ENCODE measurements around the gene CFAP45.

CFAP45 gene

DNA sequence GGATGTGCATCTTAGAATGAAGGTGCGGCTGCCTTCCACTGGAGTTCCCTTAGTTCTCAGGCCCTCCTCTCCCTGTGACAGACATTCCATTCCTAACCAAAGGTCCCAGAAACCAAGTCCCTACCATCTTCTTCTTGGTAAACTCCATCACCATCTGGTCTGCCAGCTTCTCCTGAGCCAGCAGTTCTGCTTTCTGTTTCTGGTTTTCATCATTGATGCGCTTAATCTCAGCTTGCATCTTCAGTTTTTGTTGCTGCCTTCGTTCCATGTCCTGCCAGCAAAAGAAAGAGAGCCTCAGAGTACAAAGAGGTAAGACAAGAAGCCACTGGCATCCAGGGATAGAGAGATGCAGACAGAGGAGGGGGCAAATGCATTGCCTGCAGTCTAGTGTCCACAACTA lies 19.5 kb downstream of the CFAP45 start:
- Histone ChIP-seq H3K27ac (no peak overlapping the region), H3K4me3 (no peak overlapping the region), H3K36me3 (no peaks in the 10 kb centered on the region), H3K27me3 (no peaks in the 10 kb centered on the region), H3K4me1 (no peaks in the 10 kb centered on the region), H3K9me3 (no peaks in the 10 kb centered on the region)
- TF ChIP-seq, protein P1, sequence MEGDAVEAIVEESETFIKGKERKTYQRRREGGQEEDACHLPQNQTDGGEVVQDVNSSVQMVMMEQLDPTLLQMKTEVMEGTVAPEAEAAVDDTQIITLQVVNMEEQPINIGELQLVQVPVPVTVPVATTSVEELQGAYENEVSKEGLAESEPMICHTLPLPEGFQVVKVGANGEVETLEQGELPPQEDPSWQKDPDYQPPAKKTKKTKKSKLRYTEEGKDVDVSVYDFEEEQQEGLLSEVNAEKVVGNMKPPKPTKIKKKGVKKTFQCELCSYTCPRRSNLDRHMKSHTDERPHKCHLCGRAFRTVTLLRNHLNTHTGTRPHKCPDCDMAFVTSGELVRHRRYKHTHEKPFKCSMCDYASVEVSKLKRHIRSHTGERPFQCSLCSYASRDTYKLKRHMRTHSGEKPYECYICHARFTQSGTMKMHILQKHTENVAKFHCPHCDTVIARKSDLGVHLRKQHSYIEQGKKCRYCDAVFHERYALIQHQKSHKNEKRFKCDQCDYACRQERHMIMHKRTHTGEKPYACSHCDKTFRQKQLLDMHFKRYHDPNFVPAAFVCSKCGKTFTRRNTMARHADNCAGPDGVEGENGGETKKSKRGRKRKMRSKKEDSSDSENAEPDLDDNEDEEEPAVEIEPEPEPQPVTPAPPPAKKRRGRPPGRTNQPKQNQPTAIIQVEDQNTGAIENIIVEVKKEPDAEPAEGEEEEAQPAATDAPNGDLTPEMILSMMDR (IDR thresholded peaks at IDR 0.05) = no peak
- no peak for DNase-seq
- intact Hi-C loops (cut with DNase I; ENCODE audit: low total_unique reads) = no loop called here

DNA sequence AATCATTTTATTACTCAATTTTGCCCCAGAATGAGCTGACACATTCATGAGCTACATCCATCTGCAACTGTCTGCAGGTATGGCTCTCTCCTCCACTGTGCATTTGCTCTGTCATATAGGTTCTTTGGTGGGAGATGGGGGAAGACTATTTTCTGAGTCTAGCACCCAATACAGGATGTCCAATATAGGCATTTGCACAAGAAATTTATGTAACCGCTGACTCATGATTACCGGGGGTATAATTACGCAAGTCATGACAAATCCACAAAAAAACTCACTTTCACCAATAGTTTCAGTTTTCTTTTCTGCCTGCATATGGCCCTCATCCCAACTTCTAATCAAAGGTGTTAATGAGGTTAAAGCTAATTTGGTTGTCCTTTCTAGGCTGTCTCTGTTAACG lies 20.0 kb downstream of the CFAP45 start:
- H3K9me3 ChIP-seq = no peaks in the 10 kb centered on the region
- H3K27me3 ChIP-seq = no peaks in the 10 kb centered on the region
- no peak for DNase-seq
- no peak overlapping the region for H3K4me3 ChIP-seq
- intact Hi-C loops (cut with DNase I; ENCODE audit: low total_unique reads) = no loop called here
- H3K27ac ChIP-seq = no peak overlapping the region
- H3K36me3 ChIP-seq = no peaks in the 10 kb centered on the region
- TF ChIP-seq, protein P1 (IDR thresholded peaks at IDR 0.05) = no peak
- H3K4me1 ChIP-seq = no peaks in the 10 kb centered on the region

DNA sequence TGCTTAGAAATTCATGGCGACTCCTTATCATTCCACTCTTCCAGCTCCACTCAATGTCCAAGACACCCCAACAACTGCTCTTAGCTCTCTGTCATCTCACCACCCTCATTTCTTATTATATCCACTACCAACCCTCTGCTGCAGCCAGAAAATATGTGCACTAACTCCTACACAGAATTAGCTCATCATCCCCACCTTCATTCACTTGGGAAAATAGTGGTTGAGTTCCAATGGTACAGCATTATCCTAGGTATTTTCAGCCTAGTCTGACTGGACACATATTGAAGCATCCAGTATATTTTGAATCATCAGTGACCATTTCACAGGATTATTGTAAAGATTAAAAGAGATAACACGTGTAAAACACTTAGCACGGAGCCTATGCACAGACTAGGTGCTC lies 20.8 kb downstream of the CFAP45 start:
- no peak overlapping the region for H3K4me3 ChIP-seq
- TF ChIP-seq, protein P1 (IDR thresholded peaks at IDR 0.05) = no peak
- no peak overlapping the region for H3K27ac ChIP-seq
- intact Hi-C loops (cut with DNase I; ENCODE audit: low total_unique reads) = no loop called here
- no peaks in the 10 kb centered on the region for H3K4me1 ChIP-seq
- no peak for DNase-seq
- H3K9me3 ChIP-seq = no peaks in the 10 kb centered on the region
- no peaks in the 10 kb centered on the region for H3K27me3 ChIP-seq
- H3K36me3 ChIP-seq = no peaks in the 10 kb centered on the region

DNA sequence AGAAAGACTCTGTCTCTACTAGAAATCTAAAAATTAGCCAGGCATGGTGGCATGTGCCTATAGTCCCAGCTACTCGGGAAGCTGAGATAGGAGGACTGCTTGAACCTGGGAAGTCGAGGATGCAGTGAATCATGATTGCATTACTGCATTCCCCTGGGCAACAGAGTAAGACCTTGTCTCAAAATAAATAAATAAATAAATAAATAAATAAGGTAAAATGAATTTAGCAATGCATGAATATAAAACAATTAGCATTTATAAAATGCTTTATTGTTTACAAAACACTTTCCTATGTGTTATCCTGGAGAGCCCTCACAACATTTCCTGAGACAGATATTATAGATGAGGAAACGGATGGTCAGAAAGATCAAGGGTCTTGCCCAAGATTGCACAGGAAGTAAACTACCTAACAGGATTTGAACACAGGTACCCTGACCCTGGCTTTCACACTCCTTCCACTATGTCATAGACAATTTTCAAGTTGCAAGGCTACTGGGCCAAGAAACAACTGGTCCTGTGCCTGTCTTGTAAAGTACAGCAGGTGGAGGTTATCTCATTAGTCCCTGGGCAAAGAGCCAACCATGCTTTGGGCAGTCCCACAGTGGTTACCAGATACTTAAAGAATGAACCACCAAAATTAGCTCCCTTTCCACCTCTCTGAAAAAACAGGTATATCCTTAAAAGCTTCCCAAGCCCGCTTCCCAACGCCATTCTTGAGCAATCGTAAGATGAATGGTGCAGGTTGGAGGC lies 22.1 kb downstream of the CFAP45 start:
- no peak overlapping the region for H3K27ac ChIP-seq

DNA sequence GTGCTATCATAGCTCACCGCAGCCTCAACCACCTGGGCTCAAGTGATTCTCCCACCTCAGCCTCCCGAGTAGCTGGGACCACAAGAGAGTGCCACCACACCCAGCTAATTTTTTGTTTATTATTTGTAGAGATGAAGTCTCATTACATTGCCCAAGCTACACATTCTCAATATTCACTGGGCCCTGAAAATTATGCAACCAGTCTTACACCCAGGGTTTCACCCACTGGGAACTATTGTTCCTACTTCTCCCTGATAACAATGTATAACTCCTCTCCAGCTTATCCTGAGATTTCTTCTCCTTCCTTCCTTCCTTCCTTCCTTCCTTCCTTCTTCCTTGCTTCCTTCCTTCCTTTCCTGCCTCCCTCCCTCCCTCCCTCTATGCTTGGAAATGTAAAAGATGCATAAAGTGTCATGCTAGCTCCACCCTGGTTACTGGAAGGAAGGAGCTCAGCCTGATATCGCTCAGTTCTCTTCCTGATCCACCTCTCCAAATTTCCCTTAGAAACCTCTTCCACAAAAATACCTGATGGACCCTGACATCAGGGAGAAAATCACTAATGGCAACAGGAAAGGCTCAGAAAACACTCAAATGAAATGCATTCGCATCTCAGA lies 26.3 kb downstream of the CFAP45 start:
- Histone ChIP-seq H3K36me3 (no peaks in the 10 kb centered on the region), H3K9me3 (no peaks in the 10 kb centered on the region), H3K4me1 (peaks cover 0 to 4% (median 0%) of the 10 kb centered on the region in 4 donors), H3K27ac (no peak overlapping the region), H3K27me3 (peaks cover 0 to 15% of the 10 kb centered on the region in 2 donors), H3K4me3 (no peak overlapping the region)
- no peak for DNase-seq
- TF ChIP-seq, protein P1 (IDR thresholded peaks at IDR 0.05) = no peak
- intact Hi-C loops (cut with DNase I; ENCODE audit: low total_unique reads) = no loop called here

More for the DNA sequence above, 22.1 kb downstream of the CFAP45 start:
- Histone ChIP-seq H3K4me3 (no peak overlapping the region), H3K4me1 (no peaks in the 10 kb centered on the region), H3K9me3 (no peaks in the 10 kb centered on the region), H3K27me3 (no peaks in the 10 kb centered on the region), H3K36me3 (no peaks in the 10 kb centered on the region)
- intact Hi-C loops (cut with DNase I; ENCODE audit: low total_unique reads) = no loop called here
- TF ChIP-seq, protein P1 (IDR thresholded peaks at IDR 0.05) = no peak
- no peak for DNase-seq

Data from tibial artery (tissue), 4 donors.